ENCODE results near the gene PLOD1. TPM values are rescaled to one million over a fixed set of nuclear protein-coding genes. Genes with fewer than 3 reads are reported as not detected.

The PLOD1 gene
- total and polyA plus RNA-seq, 2 of the 13 experiments (the other 11 are each of a cell fraction or from before 2014, with no cell fraction given) = 70.1 to 318 TPM

- no peak for TF ChIP-seq ZBTB39 (CRISPR knock-in tag; IDR thresholded peaks at IDR 0.05)
- TF ChIP-seq KDM4B (CRISPR knock-in tag; IDR thresholded peaks at IDR 0.05) = no peak; the same call in 1 of the 2 replicates
- 0 out of 2 replicates have a peak, but pooled peaks have one; percentile 38 for TF ChIP-seq WIZ (CRISPR knock-in tag; IDR thresholded peaks at IDR 0.05)
- TF ChIP-seq CAMTA2 (CRISPR knock-in tag; IDR thresholded peaks at IDR 0.05; ENCODE audit: borderline replicate concordance) = peak; percentile 34; the same call in 1 of the 2 replicates
- no peak; the same call in none of the 2 replicates for TF ChIP-seq NCOA1 (CRISPR knock-in tag; IDR thresholded peaks at IDR 0.05)
- TF ChIP-seq ZNF792 (CRISPR knock-in tag; IDR thresholded peaks at IDR 0.05) = peak; percentile 24
- no peak for TF ChIP-seq NR2F1 (CRISPR knock-in tag; IDR thresholded peaks at IDR 0.05)
- no peak for TF ChIP-seq SNAI1 (CRISPR knock-in tag; IDR thresholded peaks at IDR 0.05; ENCODE audit: borderline replicate concordance)
- peak; percentile 49 for TF ChIP-seq HNRNPLL (IDR thresholded peaks at IDR 0.05; ENCODE audit: low read depth, low read length, poor library complexity, severe bottlenecking)
- TF ChIP-seq MIER2 (CRISPR knock-in tag; IDR thresholded peaks at IDR 0.05) = 0 out of 2 replicates have a peak, but pooled peaks have one; percentile 10
- TF ChIP-seq PPARG (CRISPR knock-in tag; conservative IDR thresholded peaks at IDR 0.05) = no peak; the same call in 1 of the 2 replicates
- peak; percentile 97 for TF ChIP-seq ZNF354B (CRISPR knock-in tag; IDR thresholded peaks at IDR 0.05)
- 0 out of 2 replicates have a peak, but pooled peaks have one; percentile 14 for TF ChIP-seq MIXL1 (CRISPR knock-in tag; IDR thresholded peaks at IDR 0.05)
- TF ChIP-seq SP140L (CRISPR knock-in tag; IDR thresholded peaks at IDR 0.05; ENCODE audit: borderline replicate concordance) = no peak
- peak; percentile 48 for TF ChIP-seq U2AF1 (optimal IDR thresholded peaks at IDR 0.05; ENCODE audit: low read depth, low read length)
- TF ChIP-seq CTCF (CRISPR knock-in tag; IDR thresholded peaks at IDR 0.05) = no peak; the same call in 1 of the 2 replicates
- TF ChIP-seq PCBP2 (optimal IDR thresholded peaks at IDR 0.05; ENCODE audit: low read depth, low read length, poor library complexity, severe bottlenecking) = no peak
- no peak for TF ChIP-seq LRRFIP1 (CRISPR knock-in tag; conservative IDR thresholded peaks at IDR 0.05)
- TF ChIP-seq HES4 (CRISPR knock-in tag; IDR thresholded peaks at IDR 0.05; ENCODE audit: borderline replicate concordance) = peak; percentile 93
- no peak for TF ChIP-seq GPBP1L1 (CRISPR knock-in tag; IDR thresholded peaks at IDR 0.05)
Observed at GRCh38 chr1:11934302-11935056, at the start of gene PLOD1 (continued).
